GM18870 (cell line): Measurements from ENCODE around the gene SOX11.
"Not testable (repeated sequence)": the region's sequence is repeated elsewhere in the genome, so short reads cannot be mapped to it uniquely, and the experiment has no call there.

Experiments used
- ATAC-seq: cut with Tn5 transposase; IDR thresholded peaks from one replicate; pipeline ENCODE4 v1.9.1; 2021; ENCODE audit warnings: moderate library complexity; ENCODE audit not compliant: unreplicated experiment

Gene SOX11

GRCh38 chr2:5691985-5692529 is at the start of gene SOX11:
SOX11 (plus strand) TSS chr2:5692384; CDS start chr2:5692722, 338 bp downstream.
- no peak for ATAC-seq

GRCh38 chr2:5652734-5653133 is 39.5 kb upstream of the SOX11 start:
- ATAC-seq: not testable (repeated sequence)

GRCh38 chr2:5653756-5654155 is 38.4 kb upstream of the SOX11 start:
- not testable (repeated sequence) for ATAC-seq

- no peak for ATAC-seq
Observed at GRCh38 chr2:5657231-5657630, 35.0 kb upstream of the SOX11 start.

- no peak for ATAC-seq
Observed at GRCh38 chr2:5660591-5660990, 31.6 kb upstream of the SOX11 start.

- no peak for ATAC-seq
Observed at GRCh38 chr2:5661362-5661761, 30.8 kb upstream of the SOX11 start.

- no peak for ATAC-seq
Observed at GRCh38 chr2:5664278-5664681, 27.9 kb upstream of the SOX11 start.

- ATAC-seq: no peak
Observed at GRCh38 chr2:5665066-5665465, 27.1 kb upstream of the SOX11 start.

GRCh38 chr2:5666798-5667197 is 25.4 kb upstream of the SOX11 start:
- ATAC-seq: no peak

- ATAC-seq: not testable (repeated sequence)
Observed at GRCh38 chr2:5667655-5668054, 24.5 kb upstream of the SOX11 start.

GRCh38 chr2:5668682-5669250 is 23.4 kb upstream of the SOX11 start:
- ATAC-seq: no peak

- no peak for ATAC-seq
Observed at GRCh38 chr2:5672749-5673144, 19.4 kb upstream of the SOX11 start.

- ATAC-seq: no peak
Observed at GRCh38 chr2:5673145-5674025, 18.8 kb upstream of the SOX11 start.

GRCh38 chr2:5674026-5674340 is 18.2 kb upstream of the SOX11 start:
- ATAC-seq: no peak

- no peak for ATAC-seq
Observed at GRCh38 chr2:5677133-5677532, 15.1 kb upstream of the SOX11 start.

GRCh38 chr2:5683471-5683870 is 8.7 kb upstream of the SOX11 start:
- no peak for ATAC-seq

GRCh38 chr2:5685225-5685624 is 7.0 kb upstream of the SOX11 start:
- no peak for ATAC-seq

- no peak for ATAC-seq
Observed at GRCh38 chr2:5686068-5686467, 6.1 kb upstream of the SOX11 start.

- ATAC-seq: no peak
Observed at GRCh38 chr2:5686536-5686935, 5.6 kb upstream of the SOX11 start.

- ATAC-seq: no peak
Observed at GRCh38 chr2:5689750-5690149, 2.4 kb upstream of the SOX11 start.

GRCh38 chr2:5690286-5690685 is 1.9 kb upstream of the SOX11 start:
- ATAC-seq: no peak

- no peak for ATAC-seq
Observed at GRCh38 chr2:5690718-5691220, 1.4 kb upstream of the SOX11 start.
